CD4-positive, alpha-beta T cell treated with Interleukin-4 for 4 hours (primary cell): ENCODE results near the gene KRTAP10-9.
"Not testable (repeated sequence)": the region's sequence is repeated elsewhere in the genome, so short reads cannot be mapped to it uniquely, and the experiment has no call there.

Source experiments
- DNase-seq: peaks from one replicate; pipeline ENCODE4 v3.0.0-alpha.2; 2020

The KRTAP10-9 gene

DNA sequence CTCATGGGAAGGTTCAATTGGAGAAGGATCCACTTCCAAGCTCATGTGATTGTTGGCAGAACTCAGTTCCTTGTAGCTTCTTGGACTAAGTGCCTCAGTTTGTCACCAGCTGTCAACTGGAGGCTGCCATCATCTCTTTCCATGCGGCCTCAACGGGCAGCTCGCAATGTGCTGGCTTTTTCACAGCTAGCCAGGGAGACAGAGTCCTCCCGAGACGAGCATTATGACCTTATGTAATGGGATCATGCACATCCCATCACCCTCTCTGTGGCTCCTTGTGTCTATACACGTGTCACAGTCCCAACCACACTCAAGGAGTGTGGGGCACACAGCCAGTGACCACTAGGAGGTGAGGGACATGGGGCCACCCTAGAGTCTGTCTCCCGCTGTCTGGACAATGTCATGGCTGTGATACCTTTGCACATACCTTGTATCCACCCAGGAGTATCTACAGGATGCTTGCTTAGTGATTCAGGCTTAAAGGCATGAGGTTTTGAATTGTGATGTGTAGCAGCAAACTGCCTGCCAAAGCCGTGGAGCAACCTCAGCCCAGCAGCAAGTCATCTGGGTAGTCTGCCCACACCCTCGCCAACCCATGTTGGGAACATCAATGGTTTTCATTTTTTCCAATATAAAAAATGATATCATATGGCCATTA lies 30.7 kb upstream of the KRTAP10-9 start:
- no peak for DNase-seq

GRCh38 chr21:44598061-44598460 lies 28.8 kb upstream of the KRTAP10-9 start:
- DNase-seq = no peak

- no peak for DNase-seq
These were observed 27.4 kb upstream of the KRTAP10-9 start for GRCh38 chr21:44599264-44600029.

DNA sequence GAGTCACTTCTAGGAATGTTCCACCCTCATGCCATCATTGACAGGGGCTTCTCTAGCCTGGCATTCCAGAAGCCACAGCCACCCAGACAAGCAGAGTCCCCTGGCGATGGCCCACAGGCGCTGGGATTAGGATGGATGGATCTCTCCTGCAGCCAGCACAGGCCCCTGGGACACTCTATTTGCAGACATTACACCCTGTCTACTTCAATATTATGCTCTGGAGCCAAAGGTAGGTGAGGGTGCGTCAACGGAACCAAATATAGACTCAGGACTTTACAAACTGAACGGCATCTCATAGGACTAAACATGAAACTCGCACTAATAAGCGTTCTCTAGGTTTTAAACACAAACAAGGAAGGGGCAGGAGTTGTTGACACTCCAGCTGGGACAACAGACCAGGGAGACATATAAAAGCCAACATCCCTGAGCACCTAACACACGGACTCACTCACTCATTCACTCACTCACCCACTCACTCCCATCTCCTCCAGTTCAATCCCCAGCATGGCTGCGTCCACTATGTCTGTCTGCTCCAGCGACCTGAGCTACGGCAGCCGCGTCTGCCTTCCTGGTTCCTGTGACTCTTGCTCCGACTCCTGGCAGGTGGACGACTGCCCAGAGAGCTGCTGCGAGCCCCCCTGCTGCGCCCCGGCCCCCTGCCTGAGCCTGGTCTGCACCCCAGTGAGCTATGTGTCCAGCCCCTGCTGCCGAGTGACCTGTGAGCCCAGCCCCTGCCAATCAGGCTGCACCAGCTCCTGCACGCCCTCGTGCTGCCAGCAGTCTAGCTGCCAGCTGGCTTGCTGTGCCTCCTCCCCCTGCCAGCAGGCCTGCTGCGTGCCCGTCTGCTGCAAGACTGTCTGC lies 26.5 kb upstream of the KRTAP10-9 start, which contains the start of gene KRTAP10-7:
Gene KRTAP10-7, plus strand, starts transcription at position 480 of the 861 bp plus-strand sequence. Its CDS starts 25 bp downstream, at position 505.
- not testable (repeated sequence) for DNase-seq

- DNase-seq = not testable (repeated sequence)
These were observed 25.8 kb upstream of the KRTAP10-9 start for GRCh38 chr21:44601091-44601490.

DNA sequence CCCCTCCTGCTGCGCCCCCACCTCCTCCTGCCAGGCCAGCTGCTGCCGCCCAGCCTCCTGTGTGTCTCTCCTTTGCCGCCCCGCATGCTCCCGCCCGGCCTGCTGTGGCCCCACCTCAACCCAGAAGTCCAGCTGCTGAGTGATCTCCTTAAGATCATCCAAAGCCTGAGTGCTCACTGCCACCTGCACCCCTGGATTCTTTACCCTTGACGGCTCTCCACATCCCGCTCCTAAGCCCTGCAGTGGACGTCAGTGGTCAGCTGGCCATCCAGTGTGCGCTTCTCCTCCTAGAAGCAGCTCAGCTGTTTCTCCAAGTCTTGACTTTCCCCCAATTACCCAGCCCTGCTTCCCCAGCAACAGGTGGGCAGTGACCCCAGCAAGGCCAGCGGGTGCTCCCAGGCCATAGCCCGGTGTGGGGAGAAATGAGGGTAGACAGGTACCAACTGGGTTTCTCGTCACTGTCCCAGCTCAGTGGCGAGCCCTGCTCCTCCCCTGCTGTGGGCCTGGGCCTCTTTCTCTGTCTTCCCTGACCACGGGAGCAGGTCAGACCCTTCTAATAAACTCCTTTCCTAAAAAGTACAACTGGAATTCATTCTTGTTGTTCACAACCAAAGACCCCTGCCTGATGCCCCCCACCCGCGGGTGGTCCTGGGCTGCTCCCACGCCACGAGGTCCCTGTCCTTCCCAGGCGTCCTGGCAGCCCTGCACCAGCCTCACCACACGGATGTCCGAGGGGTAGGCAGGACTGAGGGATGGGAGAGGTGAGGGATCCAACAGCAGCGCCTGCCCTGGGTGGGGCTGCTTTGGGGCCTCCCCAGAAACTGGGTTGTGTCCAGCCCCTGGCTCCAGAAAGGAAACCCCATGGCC lies 25.1 kb upstream of the KRTAP10-9 start:
- no peak for DNase-seq

DNA sequence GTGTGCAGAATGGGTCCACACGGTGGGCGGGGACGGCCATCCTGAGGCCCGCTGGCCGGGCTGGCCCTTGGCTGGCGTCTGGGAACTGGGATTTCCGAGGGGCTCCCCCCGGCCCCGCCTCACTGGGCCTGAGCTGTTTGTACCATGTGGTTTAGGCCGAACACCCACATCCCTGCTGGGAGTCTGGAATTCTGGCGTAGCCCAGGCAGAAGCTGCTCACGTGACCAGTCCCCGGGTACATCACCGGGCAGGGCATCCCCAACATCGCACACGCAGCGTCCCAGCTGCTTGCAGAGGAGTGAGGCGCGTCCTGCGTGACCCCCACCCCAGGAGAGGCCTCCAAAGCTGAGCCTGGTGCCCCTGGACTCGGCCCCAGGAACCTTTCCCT lies 24.4 kb upstream of the KRTAP10-9 start:
- no peak for DNase-seq

GRCh38 chr21:44603109-44603875 lies 23.6 kb upstream of the KRTAP10-9 start:
- no peak for DNase-seq

DNA sequence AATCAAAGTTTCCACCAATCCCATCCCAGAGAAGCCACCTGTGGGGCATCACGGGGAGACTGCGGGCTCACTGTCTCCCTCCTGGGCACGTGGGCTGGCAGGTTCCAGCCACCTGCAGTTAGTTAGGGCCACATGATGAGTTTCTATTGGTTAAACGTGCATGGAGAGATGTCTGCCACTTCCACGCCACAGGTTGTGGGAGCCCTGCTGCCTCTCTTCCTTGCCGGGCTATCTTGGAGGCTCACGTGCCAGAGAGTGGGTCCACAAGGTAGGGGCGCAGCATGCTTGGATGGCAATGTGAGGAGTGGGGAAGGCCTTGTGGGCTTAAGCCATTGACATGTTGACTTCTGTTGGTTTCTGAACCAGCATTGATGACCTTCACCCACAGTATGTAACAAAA lies 23.0 kb upstream of the KRTAP10-9 start:
- no peak for DNase-seq

DNA sequence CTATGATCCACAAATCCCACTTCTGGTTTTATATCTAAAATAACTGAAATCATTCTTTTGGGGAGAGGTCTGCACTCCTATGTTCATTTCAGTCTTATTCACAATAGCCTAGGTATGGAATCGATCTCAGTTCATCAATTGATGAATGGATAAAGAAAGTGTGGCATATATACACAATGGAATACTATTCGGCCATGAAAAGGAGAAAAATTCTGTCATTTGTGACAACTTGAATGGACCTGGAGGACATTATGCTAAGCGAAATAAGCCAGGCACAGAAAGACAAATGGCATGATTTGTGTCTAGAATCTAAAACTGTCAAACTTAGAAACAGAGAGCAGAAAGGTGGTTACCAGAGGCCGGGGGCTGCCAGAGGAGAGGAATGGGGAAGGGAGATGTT lies 20.4 kb upstream of the KRTAP10-9 start:
- DNase-seq = no peak

DNA sequence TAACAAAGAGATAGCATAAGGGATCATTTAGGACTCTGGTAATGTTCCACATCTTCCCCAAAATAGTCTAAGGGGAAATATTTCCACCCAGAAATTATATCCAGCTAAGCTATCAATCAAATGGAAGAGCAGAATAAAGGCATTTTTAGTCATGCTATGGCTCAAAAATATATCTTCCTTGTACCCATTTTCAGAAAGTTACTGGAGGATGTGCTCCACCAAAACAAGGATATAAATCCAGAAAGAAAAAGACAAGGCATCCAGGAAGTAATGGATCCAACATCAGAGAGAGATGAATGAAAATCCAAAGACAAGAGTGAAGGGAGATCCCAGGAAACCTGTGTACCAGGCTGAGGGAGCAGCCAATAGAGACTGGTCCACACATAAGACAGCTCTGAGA lies 17.7 kb upstream of the KRTAP10-9 start:
- no peak for DNase-seq

DNA sequence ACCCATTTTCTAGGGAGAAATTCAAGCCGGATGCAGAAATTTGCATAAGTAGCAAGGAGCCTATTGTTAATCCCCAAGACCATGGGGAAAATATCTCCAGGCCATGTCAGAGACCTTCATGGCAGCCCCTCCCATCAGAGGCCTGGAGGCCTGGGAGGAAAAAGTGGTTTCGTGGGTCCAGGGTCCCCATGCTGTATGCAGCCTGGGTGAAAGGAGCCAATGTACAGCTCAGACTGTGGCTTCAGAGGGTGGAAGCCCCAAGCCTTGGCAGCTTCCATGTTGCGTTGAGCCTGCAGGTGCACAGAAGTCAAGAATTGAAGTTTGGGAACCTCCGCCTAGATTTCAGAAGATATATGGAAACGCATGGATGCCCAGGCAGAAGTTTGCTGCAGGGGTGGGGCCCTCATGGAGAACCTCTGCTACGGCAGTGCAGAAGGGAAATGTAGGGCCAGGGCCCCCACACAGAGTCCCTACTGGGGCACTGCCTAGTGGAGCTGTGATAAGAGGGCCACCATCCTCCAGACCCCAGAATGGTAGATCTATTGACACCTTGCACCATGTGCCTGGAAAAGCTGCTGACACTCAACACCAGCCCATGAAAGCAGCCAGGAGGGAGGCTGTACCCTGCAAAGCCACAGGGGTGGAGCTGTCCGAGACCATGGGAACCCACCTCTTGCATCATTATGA lies 16.6 kb upstream of the KRTAP10-9 start:
- DNase-seq = not testable (repeated sequence)

- no peak for DNase-seq
These were observed 15.3 kb upstream of the KRTAP10-9 start for GRCh38 chr21:44611551-44611950.

- DNase-seq = no peak
These were observed 14.8 kb upstream of the KRTAP10-9 start, which contains the start of gene KRTAP10-8 for GRCh38 chr21:44612029-44612486. Gene KRTAP10-8, plus strand, starts transcription at chr21:44612079. Its CDS starts 22 bp downstream, at chr21:44612101.

- DNase-seq = no peak
These were observed 14.1 kb upstream of the KRTAP10-9 start for GRCh38 chr21:44612669-44613229.

DNA sequence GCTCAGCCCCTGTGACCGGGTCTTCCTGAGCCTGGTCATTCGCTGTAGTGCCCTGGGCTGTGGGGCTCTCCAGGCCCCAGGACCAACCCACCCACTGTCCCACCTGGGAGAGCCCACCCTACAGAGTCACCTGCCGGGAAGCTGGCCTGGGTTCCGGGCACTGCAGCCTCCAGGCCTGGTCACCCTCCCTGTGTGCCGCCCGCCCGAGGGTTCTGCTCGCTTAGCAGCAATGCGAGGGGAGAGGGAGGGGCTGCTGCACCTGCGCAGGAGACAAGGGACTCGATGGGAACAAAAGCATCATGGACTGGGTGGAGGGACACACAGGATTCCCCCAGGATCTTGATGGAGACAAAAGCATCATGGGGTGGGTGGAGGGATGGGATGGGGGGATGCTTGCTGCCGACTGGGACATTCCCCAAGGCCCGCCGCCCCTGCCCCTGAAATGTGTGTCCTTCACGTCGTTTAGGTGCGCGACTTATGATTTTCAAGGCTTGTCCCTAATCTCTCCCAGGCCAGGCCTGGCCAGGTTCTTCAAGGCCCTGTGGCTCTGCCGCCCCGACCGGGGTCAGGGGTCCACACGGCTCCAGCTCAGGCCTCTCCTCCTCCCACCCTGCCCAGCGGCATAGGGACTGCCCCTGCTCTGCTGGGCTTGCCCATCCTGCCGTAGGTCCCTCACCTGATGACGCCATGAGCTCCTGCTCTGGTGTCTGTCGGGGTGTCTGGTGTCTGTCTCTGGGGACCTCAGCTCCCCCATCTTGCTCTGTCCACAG lies 13.3 kb upstream of the KRTAP10-9 start:
- no peak for DNase-seq

DNA sequence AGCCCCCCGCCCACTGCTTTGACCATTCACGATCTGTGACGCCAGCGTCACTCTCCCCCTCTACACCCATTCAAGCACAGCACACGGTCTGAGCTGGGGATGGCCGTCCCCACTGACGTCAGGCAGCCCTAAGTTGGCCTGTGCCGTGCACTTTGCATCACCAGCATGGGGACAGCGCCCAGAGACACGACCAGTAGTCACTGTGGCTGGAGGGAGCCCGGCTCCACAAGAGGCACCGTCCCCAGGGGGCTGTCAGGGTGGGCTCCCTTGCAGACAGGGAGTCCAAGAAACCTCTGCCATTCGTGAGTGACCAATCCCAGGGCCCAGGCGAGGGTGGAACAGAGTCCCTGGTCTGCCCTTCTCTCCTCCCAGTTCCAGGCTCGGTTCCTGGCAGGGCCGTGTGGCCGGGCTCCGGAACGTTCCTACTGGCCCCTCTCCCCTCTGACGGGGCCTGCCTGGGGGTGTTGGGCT lies 12.7 kb upstream of the KRTAP10-9 start:
- DNase-seq = no peak

GRCh38 chr21:44614961-44615391 lies 11.9 kb upstream of the KRTAP10-9 start:
- DNase-seq = no peak

DNA sequence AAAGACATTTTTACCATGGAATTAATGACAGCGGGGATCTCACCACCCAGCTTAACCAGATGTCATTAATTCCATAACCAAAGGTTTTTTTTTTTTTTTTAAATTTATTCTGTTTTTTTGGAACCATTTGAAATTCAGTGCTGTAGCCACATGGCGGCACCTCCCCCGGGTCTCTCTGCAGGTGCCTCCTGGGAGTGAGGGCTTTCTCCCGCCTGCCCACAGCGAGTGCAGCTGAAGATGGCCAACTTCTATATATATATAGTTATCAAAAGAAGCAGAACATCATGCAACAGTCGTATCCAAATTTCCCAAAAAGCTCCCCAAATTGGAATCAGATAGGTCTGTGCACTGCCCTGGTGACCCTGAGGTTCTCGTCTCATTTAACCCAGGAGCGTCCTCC lies 11.4 kb upstream of the KRTAP10-9 start:
- DNase-seq = no peak
